Iris pigment epithelial cell (primary cell): ENCODE results near the gene HOXA3.

Source experiments
- DNase-seq: peaks from one replicate; pipeline ENCODE4 v3.0.0-alpha.2; 2011; ENCODE audit warnings: low read depth

HOXA3 gene

GRCh38 chr7:27165996-27166530, 13.7 kb upstream of the HOXA3 start:
- no peak for DNase-seq

GRCh38 chr7:27165089-27165995, 13.0 kb upstream of the HOXA3 start, which contains the start of gene HOXA9:
HOXA9 (minus strand) TSS chr7:27165537; CDS start chr7:27165457, 80 bp downstream.
- no peak for DNase-seq

GRCh38 chr7:27164367-27165088, 12.1 kb upstream of the HOXA3 start:
- DNase-seq, result no peak

- DNase-seq, result no peak
Observed at GRCh38 chr7:27164045-27164366, 11.6 kb upstream of the HOXA3 start.

GRCh38 chr7:27163288-27164044, 11.1 kb upstream of the HOXA3 start:
- DNase-seq, result no peak

GRCh38 chr7:27162561-27163287, 10.3 kb upstream of the HOXA3 start:
- DNase-seq, result no peak

GRCh38 chr7:27161721-27162560, 9.6 kb upstream of the HOXA3 start:
- DNase-seq, result no peak

- no peak for DNase-seq
Observed at GRCh38 chr7:27161214-27161720, 8.9 kb upstream of the HOXA3 start.

- DNase-seq, result peak; percentile 59
Observed at GRCh38 chr7:27160546-27161213, 8.3 kb upstream of the HOXA3 start.

GRCh38 chr7:27160145-27160545, 7.8 kb upstream of the HOXA3 start:
- DNase-seq, result no peak

GRCh38 chr7:27159266-27160144, 7.1 kb upstream of the HOXA3 start:
- no peak for DNase-seq

GRCh38 chr7:27158436-27159265, 6.3 kb upstream of the HOXA3 start:
- DNase-seq, result no peak

GRCh38 chr7:27157702-27158431, 5.5 kb upstream of the HOXA3 start:
- no peak for DNase-seq

- no peak for DNase-seq
Observed at GRCh38 chr7:27156916-27157701, 4.7 kb upstream of the HOXA3 start.

GRCh38 chr7:27156508-27156898, 4.1 kb upstream of the HOXA3 start, which contains the start of gene HOXA7:
HOXA7 (minus strand) TSS chr7:27156675; CDS start chr7:27156545, 130 bp downstream.
- no peak for DNase-seq

GRCh38 chr7:27155816-27156507, 3.6 kb upstream of the HOXA3 start:
- DNase-seq, result no peak
